Cardiac fibroblast (primary cell): ENCODE results near the gene NANS.

Experiments used
- DNase-seq, 2 donors: peaks; one replicate each; pipeline versions ENCODE4 v3.0.0 to v3.0.0-alpha.2; 2010; ENCODE audit warnings: low read depth in 2 of 2
- H3K4me3 ChIP-seq, 2 donors: replicated peaks in 1 of 2; 1 replicate in 1 of 2; 2 replicates in 1 of 2; pipeline ENCODE4 v1.5.1; 2011; ENCODE audit warnings: low read depth in 2 of 2, low read length in 2 of 2, mild to moderate bottlenecking in 2 of 2, moderate library complexity in 1 of 2
- TF ChIP-seq, protein P1 (sequence below): IDR thresholded peaks from one replicate; pipeline ENCODE4 v1.5.1; 2011; ENCODE audit warnings: low read depth, mild to moderate bottlenecking, low read length, inconsistent platforms

Gene NANS

DNA sequence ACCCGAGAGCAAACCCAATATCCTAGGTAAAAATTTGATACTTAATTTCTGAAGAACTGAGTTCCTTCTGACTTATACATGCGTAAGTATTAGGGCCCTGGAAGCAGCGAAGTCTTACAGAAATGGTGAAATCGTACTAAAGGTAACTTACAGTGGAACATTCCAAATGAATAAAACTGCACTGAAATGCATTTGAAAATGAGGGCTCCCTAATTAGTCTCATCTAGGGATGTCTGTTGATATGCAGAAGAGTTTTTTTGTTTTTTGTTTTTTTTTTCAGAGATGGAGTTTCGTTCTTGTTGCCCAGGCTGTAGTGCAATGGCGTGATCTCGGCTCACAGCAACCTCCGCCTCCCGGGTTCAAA lies 10.4 kb upstream of the NANS start:
- no peak overlapping the region for H3K4me3 ChIP-seq
- TF ChIP-seq, protein P1, sequence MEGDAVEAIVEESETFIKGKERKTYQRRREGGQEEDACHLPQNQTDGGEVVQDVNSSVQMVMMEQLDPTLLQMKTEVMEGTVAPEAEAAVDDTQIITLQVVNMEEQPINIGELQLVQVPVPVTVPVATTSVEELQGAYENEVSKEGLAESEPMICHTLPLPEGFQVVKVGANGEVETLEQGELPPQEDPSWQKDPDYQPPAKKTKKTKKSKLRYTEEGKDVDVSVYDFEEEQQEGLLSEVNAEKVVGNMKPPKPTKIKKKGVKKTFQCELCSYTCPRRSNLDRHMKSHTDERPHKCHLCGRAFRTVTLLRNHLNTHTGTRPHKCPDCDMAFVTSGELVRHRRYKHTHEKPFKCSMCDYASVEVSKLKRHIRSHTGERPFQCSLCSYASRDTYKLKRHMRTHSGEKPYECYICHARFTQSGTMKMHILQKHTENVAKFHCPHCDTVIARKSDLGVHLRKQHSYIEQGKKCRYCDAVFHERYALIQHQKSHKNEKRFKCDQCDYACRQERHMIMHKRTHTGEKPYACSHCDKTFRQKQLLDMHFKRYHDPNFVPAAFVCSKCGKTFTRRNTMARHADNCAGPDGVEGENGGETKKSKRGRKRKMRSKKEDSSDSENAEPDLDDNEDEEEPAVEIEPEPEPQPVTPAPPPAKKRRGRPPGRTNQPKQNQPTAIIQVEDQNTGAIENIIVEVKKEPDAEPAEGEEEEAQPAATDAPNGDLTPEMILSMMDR = no peak
- no peak for DNase-seq

DNA sequence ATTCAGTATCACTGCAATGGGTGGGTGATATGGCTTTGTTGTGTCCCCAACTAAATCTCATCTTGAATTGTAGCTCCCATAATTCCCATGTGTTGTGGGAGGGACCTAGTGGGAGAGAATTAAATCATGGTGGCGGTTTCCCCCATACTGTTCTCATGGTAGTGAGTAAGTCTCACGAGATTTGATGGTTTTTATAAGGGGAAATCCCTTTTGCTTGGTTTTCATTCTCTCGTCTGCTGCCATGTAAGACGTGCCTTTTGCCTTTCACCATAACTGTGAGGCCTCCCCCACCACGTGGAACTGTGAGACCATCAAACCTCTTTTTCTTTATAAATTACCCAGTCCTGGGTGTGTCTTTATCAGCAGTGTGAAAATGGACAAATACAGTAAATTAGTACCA lies 9.5 kb upstream of the NANS start:
- TF ChIP-seq, protein P1 = no peak
- no peak for DNase-seq
- no peak overlapping the region for H3K4me3 ChIP-seq

DNA sequence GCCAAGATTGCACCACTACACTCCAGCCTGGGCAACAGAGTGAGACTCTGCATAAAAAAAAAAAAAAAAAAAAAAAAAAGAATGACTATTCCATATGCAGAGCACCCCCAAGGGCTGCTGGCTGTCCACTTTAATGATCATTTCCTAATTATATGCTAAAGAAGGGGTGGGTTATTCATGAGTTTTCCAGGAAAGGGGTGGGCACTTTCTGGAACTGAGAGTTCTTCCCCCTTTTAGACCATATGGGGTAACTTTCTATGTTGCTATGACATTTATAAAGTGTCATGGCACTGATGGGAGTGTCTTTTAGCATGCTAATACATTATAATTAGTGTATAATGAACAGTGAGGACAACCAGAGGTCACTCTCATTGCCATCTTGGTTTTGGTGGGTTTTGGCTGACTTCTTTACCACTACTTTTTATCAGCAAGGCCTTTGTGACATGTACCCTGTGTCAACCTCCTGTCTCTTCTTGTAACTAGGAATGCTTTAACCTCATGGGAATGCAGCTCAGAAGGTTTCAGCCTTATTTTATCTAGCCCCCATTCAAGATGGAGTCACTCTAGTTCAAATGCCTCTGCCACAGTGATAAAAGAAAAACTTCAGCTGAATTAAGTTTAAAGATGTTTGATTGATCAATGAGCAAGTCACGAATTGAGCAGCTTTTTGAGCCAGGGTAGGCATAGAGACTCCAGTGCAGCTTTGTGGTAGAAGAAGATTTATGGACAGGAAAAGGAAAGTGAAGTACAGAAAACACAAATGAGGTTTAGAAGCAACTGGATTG lies 7.1 kb upstream of the NANS start:
- no peak for DNase-seq
- no peak overlapping the region for H3K4me3 ChIP-seq
- TF ChIP-seq, protein P1 = no peak

DNA sequence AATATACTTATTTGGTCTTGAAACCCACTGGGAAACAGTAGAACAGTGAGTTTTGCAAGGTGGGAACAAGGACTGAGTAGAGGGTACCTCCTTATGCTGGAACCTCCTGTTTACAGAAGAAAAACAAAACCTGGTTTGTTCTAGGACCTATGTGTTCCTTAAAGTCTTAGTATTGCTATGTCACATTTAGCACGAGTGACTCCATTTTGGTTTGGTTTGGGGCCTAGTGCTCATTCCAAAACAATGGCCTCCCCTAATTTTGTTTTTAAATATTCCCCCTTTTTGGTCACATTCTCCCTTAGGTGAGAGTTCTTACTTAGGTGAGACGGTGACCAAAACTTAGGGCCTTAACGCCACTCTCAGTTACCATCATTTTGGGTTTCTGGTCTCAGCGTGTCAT lies 6.2 kb upstream of the NANS start:
- no peak overlapping the region for H3K4me3 ChIP-seq
- TF ChIP-seq, protein P1 = no peak
- DNase-seq = no peak

DNA sequence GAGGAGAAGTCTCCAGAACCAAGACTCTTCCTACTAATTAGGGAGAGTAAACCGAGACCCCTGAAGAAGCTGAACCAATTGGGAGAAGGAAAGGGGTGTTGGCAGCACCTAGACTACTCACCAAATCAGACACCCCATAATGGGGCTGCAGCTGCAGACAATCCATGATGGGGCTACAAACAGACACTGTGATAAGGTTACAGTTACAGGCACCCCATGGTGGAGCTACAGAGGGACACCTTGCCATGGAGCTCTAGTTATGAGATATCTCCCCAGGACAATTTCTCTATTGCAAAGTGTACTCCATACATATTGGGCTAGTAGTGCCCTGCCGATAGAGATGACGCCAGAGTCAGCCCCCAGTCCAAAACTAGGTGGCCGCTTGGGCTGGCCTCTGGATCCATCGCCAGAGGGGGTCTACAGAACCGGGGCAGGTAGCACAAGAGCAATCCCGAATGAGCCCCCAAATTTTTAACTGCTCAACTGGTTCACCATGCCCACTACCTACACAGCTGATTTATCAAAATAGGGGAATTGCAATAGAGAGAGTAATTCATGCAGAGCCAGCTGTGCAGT lies 2.1 kb upstream of the NANS start:
- DNase-seq = no peak
- TF ChIP-seq, protein P1 = no peak
- H3K4me3 ChIP-seq = no peak overlapping the region

GRCh38 chr9:98057138-98057799 lies 737 bp downstream of the NANS start:
- peak overlapping the region; percentile 78 to 89 for H3K4me3 ChIP-seq
- TF ChIP-seq, protein P1 = no peak
- DNase-seq = peak; percentile 16 to 18
